Naive B cell (primary cell): ENCODE measurements around the gene BTBD2. TPM values are rescaled to one million over a fixed set of nuclear protein-coding genes. Genes with fewer than 3 reads are reported as not detected.

Experiments used
- ATAC-seq, 2 donors: fragments of 150-1000 bp; cut with Tn5 transposase; 2 replicates each; pipeline ENCODE4 v1.10.0; 2021; ENCODE audit warnings: low read depth in 2 of 2, mild to moderate bottlenecking in 2 of 2, moderate library complexity in 2 of 2
- DNase-seq: peaks from one replicate; pipeline ENCODE4 v3.0.0; 2022
- H3K27ac Mint-ChIP-seq, 6 donors: one replicate each; pipeline ENCODE4 v1.8.0; 2020 to 2022; ENCODE audit warnings: mild to moderate bottlenecking in 6 of 6, mixed read lengths in 6 of 6, moderate library complexity in 5 of 6, inconsistent platforms in 2 of 6
- H3K27me3 Mint-ChIP-seq, 3 donors: one replicate each; pipeline ENCODE4 v1.8.0; 2021 to 2022; ENCODE audit warnings: mixed read lengths in 3 of 3, mild to moderate bottlenecking in 1 of 3
- H3K36me3 Mint-ChIP-seq, 2 donors: one replicate each; pipeline ENCODE4 v1.8.0; 2020 to 2022; ENCODE audit warnings: mixed read lengths in 2 of 2, inconsistent platforms in 1 of 2, mild to moderate bottlenecking in 1 of 2
- H3K4me1 Mint-ChIP-seq, 3 donors: one replicate each; pipeline ENCODE4 v1.8.0; 2020 to 2022; ENCODE audit warnings: mixed read lengths in 3 of 3, inconsistent platforms in 1 of 3, mild to moderate bottlenecking in 1 of 3, moderate library complexity in 1 of 3
- H3K4me3 Mint-ChIP-seq, 8 donors: one replicate each; pipeline ENCODE4 v1.8.0; 2020 to 2022; ENCODE audit warnings: mild to moderate bottlenecking in 8 of 8, mixed read lengths in 8 of 8, moderate library complexity in 8 of 8, inconsistent platforms in 2 of 8
- H3K9me3 Mint-ChIP-seq, 7 donors: one replicate each; pipeline ENCODE4 v1.8.0; 2020 to 2022; ENCODE audit warnings: mixed read lengths in 7 of 7, mild to moderate bottlenecking in 5 of 7, inconsistent platforms in 2 of 7, moderate library complexity in 1 of 7
- polyA plus RNA-seq, 6 donors: library from polyadenylated mRNA; unstranded; fragments of 300-500 nt; fragmentation: Illumina TruSeq; gene quantifications; one replicate each; pipeline ENCODE4 v1.2.3, GENCODE V29; 2021; ENCODE audit warnings: low read depth in 6 of 6

The BTBD2 gene
- polyA plus RNA-seq, 6 donors from 2014 or later: 1.7 to 9.2 (median 4.8) TPM

- Mint-ChIP-seq H3K9me3 (no peaks in the 10 kb centered on the region), H3K4me3 (no peak overlapping the region), H3K4me1 (peaks cover 0 to 4% (median 0%) of the 10 kb centered on the region in 3 donors), H3K27ac (peak overlapping the region in 1 of 6 donors; percentile 69), H3K36me3 (peaks cover 0 to 8% of the 10 kb centered on the region in 2 donors), H3K27me3 (no peaks in the 10 kb centered on the region)
- no peak for DNase-seq
- ATAC-seq: no peak
Observed at GRCh38 chr19:1987197-1988187, 28.0 kb downstream of the BTBD2 start.

- no peak for ATAC-seq
- H3K36me3 Mint-ChIP-seq: peaks cover 1 to 8% of the 10 kb centered on the region in 2 donors
Observed at GRCh38 chr19:1986357-1987162, 29.0 kb downstream of the BTBD2 start.

GRCh38 chr19:1985588-1986356 lies 29.7 kb downstream of the BTBD2 start:
- Mint-ChIP-seq H3K4me1 (peaks cover 0 to 4% (median 0%) of the 10 kb centered on the region in 3 donors), H3K27ac (no peak overlapping the region), H3K27me3 (no peaks in the 10 kb centered on the region), H3K36me3 (peaks cover 6 to 8% of the 10 kb centered on the region in 2 donors), H3K9me3 (no peaks in the 10 kb centered on the region), H3K4me3 (no peak overlapping the region)
- ATAC-seq (no peak), DNase-seq (no peak)

More at GRCh38 chr19:1986357-1987162, 29.0 kb downstream of the BTBD2 start:
- no peaks in the 10 kb centered on the region for H3K9me3 Mint-ChIP-seq
- H3K4me3 Mint-ChIP-seq: no peak overlapping the region
- H3K27ac Mint-ChIP-seq: no peak overlapping the region
- no peak for DNase-seq
- peaks cover 0 to 4% (median 0%) of the 10 kb centered on the region in 3 donors for H3K4me1 Mint-ChIP-seq
- H3K27me3 Mint-ChIP-seq: no peaks in the 10 kb centered on the region

GRCh38 chr19:1984357-1984756 lies 31.2 kb downstream of the BTBD2 start:
- DNase-seq (no peak), ATAC-seq (no peak)
- Mint-ChIP-seq H3K9me3 (no peaks in the 10 kb centered on the region), H3K4me3 (no peak overlapping the region), H3K4me1 (peaks cover 0 to 4% (median 0%) of the 10 kb centered on the region in 3 donors), H3K27ac (no peak overlapping the region), H3K36me3 (peaks cover 6 to 8% of the 10 kb centered on the region in 2 donors), H3K27me3 (no peaks in the 10 kb centered on the region)

- peak overlapping the region in 2 of 6 donors; percentile 47 to 49 for H3K27ac Mint-ChIP-seq
- no peaks in the 10 kb centered on the region for H3K27me3 Mint-ChIP-seq
Observed at GRCh38 chr19:1981253-1981652, 34.3 kb downstream of the BTBD2 start.

GRCh38 chr19:1980809-1981181 lies 34.7 kb downstream of the BTBD2 start:
- ATAC-seq (no peak), DNase-seq (no peak)

More at GRCh38 chr19:1981253-1981652, 34.3 kb downstream of the BTBD2 start:
- no peak overlapping the region for H3K4me3 Mint-ChIP-seq
- ATAC-seq (no peak), DNase-seq (no peak)
- H3K9me3 Mint-ChIP-seq: no peaks in the 10 kb centered on the region
- peaks cover 6 to 8% of the 10 kb centered on the region in 2 donors for H3K36me3 Mint-ChIP-seq
- peaks cover 0 to 4% (median 0%) of the 10 kb centered on the region in 3 donors for H3K4me1 Mint-ChIP-seq

GRCh38 chr19:1980091-1980808 lies 35.3 kb downstream of the BTBD2 start:
- no peak for DNase-seq
- H3K4me3 Mint-ChIP-seq: no peak overlapping the region

More at GRCh38 chr19:1980809-1981181, 34.7 kb downstream of the BTBD2 start:
- H3K9me3 Mint-ChIP-seq: no peaks in the 10 kb centered on the region
- H3K27ac Mint-ChIP-seq: no peak overlapping the region
- H3K4me3 Mint-ChIP-seq: no peak overlapping the region
- peaks cover 0 to 4% (median 0%) of the 10 kb centered on the region in 3 donors for H3K4me1 Mint-ChIP-seq
- H3K27me3 Mint-ChIP-seq: no peaks in the 10 kb centered on the region
- peaks cover 6 to 8% of the 10 kb centered on the region in 2 donors for H3K36me3 Mint-ChIP-seq

GRCh38 chr19:1979642-1980041 lies 35.9 kb downstream of the BTBD2 start:
- DNase-seq: no peak
- H3K4me1 Mint-ChIP-seq: peaks cover 3 to 6% (median 4%) of the 10 kb centered on the region in 3 donors
- H3K36me3 Mint-ChIP-seq: peaks cover 6 to 8% of the 10 kb centered on the region in 2 donors
- no peaks in the 10 kb centered on the region for H3K9me3 Mint-ChIP-seq
- ATAC-seq: no peak
- H3K27ac Mint-ChIP-seq: peak overlapping the region in 1 of 6 donors; percentile 16
- H3K4me3 Mint-ChIP-seq: no peak overlapping the region
- no peaks in the 10 kb centered on the region for H3K27me3 Mint-ChIP-seq

More at GRCh38 chr19:1980091-1980808, 35.3 kb downstream of the BTBD2 start:
- Mint-ChIP-seq H3K9me3 (no peaks in the 10 kb centered on the region), H3K4me1 (peaks cover 0 to 4% (median under 1%) of the 10 kb centered on the region in 3 donors), H3K27ac (peak overlapping the region in 1 of 6 donors; percentile 83), H3K27me3 (no peaks in the 10 kb centered on the region), H3K36me3 (peaks cover 6 to 8% of the 10 kb centered on the region in 2 donors)
- no peak for ATAC-seq

GRCh38 chr19:1979017-1979416 lies 36.5 kb downstream of the BTBD2 start:
- Mint-ChIP-seq H3K36me3 (peaks cover 6 to 8% of the 10 kb centered on the region in 2 donors), H3K4me1 (peaks cover 3 to 12% (median 4%) of the 10 kb centered on the region in 3 donors), H3K27me3 (no peaks in the 10 kb centered on the region), H3K27ac (no peak overlapping the region), H3K9me3 (no peaks in the 10 kb centered on the region), H3K4me3 (no peak overlapping the region)
- no peak for ATAC-seq
- no peak for DNase-seq

GRCh38 chr19:1978346-1978894 lies 37.1 kb downstream of the BTBD2 start:
- Mint-ChIP-seq H3K4me1 (peaks cover 5 to 18% (median 5%) of the 10 kb centered on the region in 3 donors), H3K27me3 (no peaks in the 10 kb centered on the region), H3K27ac (no peak overlapping the region), H3K4me3 (no peak overlapping the region), H3K36me3 (peaks cover 5 to 6% of the 10 kb centered on the region in 2 donors), H3K9me3 (no peaks in the 10 kb centered on the region)
- ATAC-seq (no peak), DNase-seq (no peak)

GRCh38 chr19:1977120-1977519 lies 38.4 kb downstream of the BTBD2 start:
- DNase-seq (no peak), ATAC-seq (no peak)
- Mint-ChIP-seq H3K4me3 (no peak overlapping the region), H3K36me3 (peaks cover 0 to 6% of the 10 kb centered on the region in 2 donors), H3K27ac (no peak overlapping the region), H3K27me3 (no peaks in the 10 kb centered on the region), H3K4me1 (peaks cover 4 to 24% (median 12%) of the 10 kb centered on the region in 3 donors), H3K9me3 (no peaks in the 10 kb centered on the region)

- Mint-ChIP-seq H3K36me3 (no peaks in the 10 kb centered on the region), H3K4me1 (peaks cover 4 to 28% (median 15%) of the 10 kb centered on the region in 3 donors), H3K9me3 (no peaks in the 10 kb centered on the region), H3K27ac (peak overlapping the region in 1 of 6 donors; percentile 34), H3K27me3 (no peaks in the 10 kb centered on the region), H3K4me3 (no peak overlapping the region)
- DNase-seq (no peak), ATAC-seq (no peak)
Observed at GRCh38 chr19:1975162-1975480, 40.4 kb downstream of the BTBD2 start.
